K562 (cell line): ENCODE measurements around the gene S100A3. TPM values are rescaled to one million over a fixed set of nuclear protein-coding genes. Genes with fewer than 3 reads are reported as not detected.

Experiments used
- ARNT ChIP-seq, 2 experiments: fragments of 450-650 bp; IDR thresholded peaks; 2 replicates each; pipeline ENCODE4 v1.6.1; 2016; ENCODE audit warnings: mild to moderate bottlenecking in 1 of 2
- HDAC6 ChIP-seq: IDR thresholded peaks from 2 replicates; pipeline ENCODE4 v1.6.1; 2012; ENCODE audit warnings: low read depth, mild to moderate bottlenecking, control low read depth, inconsistent platforms, low read length, moderate library complexity
- KDM4B ChIP-seq, 2 experiments: fragments of 450-650 bp in 1 of 2; sonication (generic) in 1 of 2; IDR thresholded peaks; 2 replicates each; pipeline ENCODE4 v1.6.1; 2016 to 2017; ENCODE audit warnings: borderline replicate concordance in 2 of 2, antibody characterized with exemption in 1 of 2, low read depth in 1 of 2, mild to moderate bottlenecking in 1 of 2
- KLF13 ChIP-seq: fragments of 450-650 bp; IDR thresholded peaks from 2 replicates; pipeline ENCODE4 v1.6.1; 2016; ENCODE audit warnings: missing genetic modification characterization, low read depth, mild to moderate bottlenecking, missing compliant biosample characterization, moderate library complexity, borderline replicate concordance
- MECOM ChIP-seq: fragments of 250-450 bp; sonication (Bioruptor Pico); IDR thresholded peaks from 2 replicates; pipeline ENCODE4 v1.8.0; 2022; ENCODE audit warnings: inconsistent platforms
- ZBTB9 ChIP-seq: fragments of 450-650 bp; formaldehyde crosslinking; IDR thresholded peaks from 2 replicates; pipeline ENCODE4 v1.4.0; 2020; ENCODE audit warnings: mild to moderate bottlenecking, moderate library complexity
- ZKSCAN8 ChIP-seq: fragments of 200-800 bp; sonication (Bioruptor generic); IDR thresholded peaks from 2 replicates; pipeline ENCODE4 v1.6.1; 2016; ENCODE audit warnings: missing genetic modification characterization, missing compliant biosample characterization
- ZNF121 ChIP-seq: sonication (generic); formaldehyde crosslinking; conservative IDR thresholded peaks from 2 replicates; pipeline ENCODE4 v1.8.0; 2022; ENCODE audit warnings: missing genetic modification reagents
- polyA plus RNA-seq, 8 experiments: library from polyadenylated mRNA; depleted of rRNA in 4 of 8; stranded (reverse) in 5 of 8; unstranded in 3 of 8; fragments of >200 nt; fragmentation: Nextera tagmentation in 2 of 8; fragmentation: Illumina TruSeq in 1 of 8; extraction: Ambion mirVana in 2 of 8; extraction: Trizol in 1 of 8; gene quantifications; 2 replicates each; pipeline versions ENCODE4 v1.2.1 to v1.2.3, GENCODE V29; 2011 to 2014; ENCODE audit warnings: inconsistent platforms in 1 of 8, missing spikeins in 1 of 8
- total RNA-seq, 7 experiments: library from RNA; depleted of rRNA in 6 of 7; stranded (reverse); fragments of >200 nt in 6 of 7; fragmentation: Illumina TruSeq in 2 of 7; extraction: Trizol in 2 of 7; gene quantifications; 2 replicates each; pipeline versions ENCODE4 v1.2.1 to v1.2.3, GENCODE V29; 2011 to 2021; ENCODE audit warnings: low replicate concordance in 1 of 7
- TF ChIP-seq, protein P1 (sequence below): IDR thresholded peaks from 2 replicates; pipeline ENCODE4 v1.6.1; 2011; ENCODE audit warnings: borderline replicate concordance, low read depth, mild to moderate bottlenecking, moderate library complexity, low read length; ENCODE audit not compliant: insufficient read depth, poor library complexity, severe bottlenecking
- TF ChIP-seq, protein P2 (sequence below): sonication (generic); formaldehyde crosslinking; IDR thresholded peaks from 2 replicates; pipeline ENCODE4 v1.8.1; 2023; ENCODE audit warnings: mild to moderate bottlenecking, missing genetic modification reagents
- TF ChIP-seq, protein P3 (sequence below): fragments of 450-650 bp; formaldehyde crosslinking; IDR thresholded peaks from 2 replicates; pipeline ENCODE4 v1.4.0; 2022; ENCODE audit warnings: missing genetic modification characterization
- TF ChIP-seq, protein P4 (sequence below): fragments of 250-450 bp; sonication (Bioruptor Pico); IDR thresholded peaks from 2 replicates; pipeline ENCODE4 v1.4.0; 2020; ENCODE audit warnings: mild to moderate bottlenecking, moderate library complexity
- TF ChIP-seq, protein P5 (sequence below): fragments of 450-650 bp; IDR thresholded peaks from 2 replicates; pipeline ENCODE4 v1.6.1; 2016

S100A3 gene
- total and polyA plus RNA-seq, 9 of the 15 experiments (the other 6 are each of a cell fraction or from before 2014, with no cell fraction given): 0.08 to 1.7 (median 0.18) TPM; not detected in 4

- TF ChIP-seq KLF13 (tag) (peak; percentile 50; the same call in 1 of the 2 replicates), ZNF121 (CRISPR knock-in tag) (no peak), HDAC6 (no peak), KDM4B (IDR thresholded peaks at IDR 0.05; ENCODE audit: borderline replicate concordance in 2 of 2, low read depth in 1 of 2) (0 out of 4 replicates have a peak, but pooled peaks of 1 of the 2 experiments have one; percentile 64), ZKSCAN8 (peak; percentile 74; the same call in 1 of the 2 replicates), ARNT (IDR thresholded peaks at IDR 0.05) (peak; percentile 33 to 38; a peak in 1 of 4 replicates), MECOM (CRISPR knock-in tag) (no peak), ZBTB9 (CRISPR knock-in tag) (peak; percentile 44)
- TF ChIP-seq, protein P1, sequence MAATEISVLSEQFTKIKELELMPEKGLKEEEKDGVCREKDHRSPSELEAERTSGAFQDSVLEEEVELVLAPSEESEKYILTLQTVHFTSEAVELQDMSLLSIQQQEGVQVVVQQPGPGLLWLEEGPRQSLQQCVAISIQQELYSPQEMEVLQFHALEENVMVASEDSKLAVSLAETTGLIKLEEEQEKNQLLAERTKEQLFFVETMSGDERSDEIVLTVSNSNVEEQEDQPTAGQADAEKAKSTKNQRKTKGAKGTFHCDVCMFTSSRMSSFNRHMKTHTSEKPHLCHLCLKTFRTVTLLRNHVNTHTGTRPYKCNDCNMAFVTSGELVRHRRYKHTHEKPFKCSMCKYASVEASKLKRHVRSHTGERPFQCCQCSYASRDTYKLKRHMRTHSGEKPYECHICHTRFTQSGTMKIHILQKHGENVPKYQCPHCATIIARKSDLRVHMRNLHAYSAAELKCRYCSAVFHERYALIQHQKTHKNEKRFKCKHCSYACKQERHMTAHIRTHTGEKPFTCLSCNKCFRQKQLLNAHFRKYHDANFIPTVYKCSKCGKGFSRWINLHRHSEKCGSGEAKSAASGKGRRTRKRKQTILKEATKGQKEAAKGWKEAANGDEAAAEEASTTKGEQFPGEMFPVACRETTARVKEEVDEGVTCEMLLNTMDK: no peak
- TF ChIP-seq, protein P2, sequence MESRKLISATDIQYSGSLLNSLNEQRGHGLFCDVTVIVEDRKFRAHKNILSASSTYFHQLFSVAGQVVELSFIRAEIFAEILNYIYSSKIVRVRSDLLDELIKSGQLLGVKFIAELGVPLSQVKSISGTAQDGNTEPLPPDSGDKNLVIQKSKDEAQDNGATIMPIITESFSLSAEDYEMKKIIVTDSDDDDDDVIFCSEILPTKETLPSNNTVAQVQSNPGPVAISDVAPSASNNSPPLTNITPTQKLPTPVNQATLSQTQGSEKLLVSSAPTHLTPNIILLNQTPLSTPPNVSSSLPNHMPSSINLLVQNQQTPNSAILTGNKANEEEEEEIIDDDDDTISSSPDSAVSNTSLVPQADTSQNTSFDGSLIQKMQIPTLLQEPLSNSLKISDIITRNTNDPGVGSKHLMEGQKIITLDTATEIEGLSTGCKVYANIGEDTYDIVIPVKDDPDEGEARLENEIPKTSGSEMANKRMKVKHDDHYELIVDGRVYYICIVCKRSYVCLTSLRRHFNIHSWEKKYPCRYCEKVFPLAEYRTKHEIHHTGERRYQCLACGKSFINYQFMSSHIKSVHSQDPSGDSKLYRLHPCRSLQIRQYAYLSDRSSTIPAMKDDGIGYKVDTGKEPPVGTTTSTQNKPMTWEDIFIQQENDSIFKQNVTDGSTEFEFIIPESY: no peak
- TF ChIP-seq, protein P3, sequence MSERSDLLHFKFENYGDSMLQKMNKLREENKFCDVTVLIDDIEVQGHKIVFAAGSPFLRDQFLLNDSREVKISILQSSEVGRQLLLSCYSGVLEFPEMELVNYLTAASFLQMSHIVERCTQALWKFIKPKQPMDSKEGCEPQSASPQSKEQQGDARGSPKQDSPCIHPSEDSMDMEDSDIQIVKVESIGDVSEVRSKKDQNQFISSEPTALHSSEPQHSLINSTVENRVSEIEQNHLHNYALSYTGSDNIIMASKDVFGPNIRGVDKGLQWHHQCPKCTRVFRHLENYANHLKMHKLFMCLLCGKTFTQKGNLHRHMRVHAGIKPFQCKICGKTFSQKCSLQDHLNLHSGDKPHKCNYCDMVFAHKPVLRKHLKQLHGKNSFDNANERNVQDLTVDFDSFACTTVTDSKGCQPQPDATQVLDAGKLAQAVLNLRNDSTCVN (CRISPR knock-in tag): peak; percentile 28; the same call in 1 of the 2 replicates
- TF ChIP-seq, protein P4, sequence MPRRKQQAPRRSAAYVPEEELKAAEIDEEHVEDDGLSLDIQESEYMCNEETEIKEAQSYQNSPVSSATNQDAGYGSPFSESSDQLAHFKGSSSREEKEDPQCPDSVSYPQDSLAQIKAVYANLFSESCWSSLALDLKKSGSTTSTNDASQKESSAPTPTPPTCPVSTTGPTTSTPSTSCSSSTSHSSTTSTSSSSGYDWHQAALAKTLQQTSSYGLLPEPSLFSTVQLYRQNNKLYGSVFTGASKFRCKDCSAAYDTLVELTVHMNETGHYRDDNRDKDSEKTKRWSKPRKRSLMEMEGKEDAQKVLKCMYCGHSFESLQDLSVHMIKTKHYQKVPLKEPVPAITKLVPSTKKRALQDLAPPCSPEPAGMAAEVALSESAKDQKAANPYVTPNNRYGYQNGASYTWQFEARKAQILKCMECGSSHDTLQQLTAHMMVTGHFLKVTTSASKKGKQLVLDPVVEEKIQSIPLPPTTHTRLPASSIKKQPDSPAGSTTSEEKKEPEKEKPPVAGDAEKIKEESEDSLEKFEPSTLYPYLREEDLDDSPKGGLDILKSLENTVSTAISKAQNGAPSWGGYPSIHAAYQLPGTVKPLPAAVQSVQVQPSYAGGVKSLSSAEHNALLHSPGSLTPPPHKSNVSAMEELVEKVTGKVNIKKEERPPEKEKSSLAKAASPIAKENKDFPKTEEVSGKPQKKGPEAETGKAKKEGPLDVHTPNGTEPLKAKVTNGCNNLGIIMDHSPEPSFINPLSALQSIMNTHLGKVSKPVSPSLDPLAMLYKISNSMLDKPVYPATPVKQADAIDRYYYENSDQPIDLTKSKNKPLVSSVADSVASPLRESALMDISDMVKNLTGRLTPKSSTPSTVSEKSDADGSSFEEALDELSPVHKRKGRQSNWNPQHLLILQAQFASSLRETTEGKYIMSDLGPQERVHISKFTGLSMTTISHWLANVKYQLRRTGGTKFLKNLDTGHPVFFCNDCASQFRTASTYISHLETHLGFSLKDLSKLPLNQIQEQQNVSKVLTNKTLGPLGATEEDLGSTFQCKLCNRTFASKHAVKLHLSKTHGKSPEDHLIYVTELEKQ (CRISPR knock-in tag): no peak
- TF ChIP-seq, protein P5, sequence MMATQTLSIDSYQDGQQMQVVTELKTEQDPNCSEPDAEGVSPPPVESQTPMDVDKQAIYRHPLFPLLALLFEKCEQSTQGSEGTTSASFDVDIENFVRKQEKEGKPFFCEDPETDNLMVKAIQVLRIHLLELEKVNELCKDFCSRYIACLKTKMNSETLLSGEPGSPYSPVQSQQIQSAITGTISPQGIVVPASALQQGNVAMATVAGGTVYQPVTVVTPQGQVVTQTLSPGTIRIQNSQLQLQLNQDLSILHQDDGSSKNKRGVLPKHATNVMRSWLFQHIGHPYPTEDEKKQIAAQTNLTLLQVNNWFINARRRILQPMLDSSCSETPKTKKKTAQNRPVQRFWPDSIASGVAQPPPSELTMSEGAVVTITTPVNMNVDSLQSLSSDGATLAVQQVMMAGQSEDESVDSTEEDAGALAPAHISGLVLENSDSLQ: 0 out of 2 replicates have a peak, but pooled peaks have one; percentile 25
Measured at GRCh38 chr1:153566414-153567371, 17.6 kb upstream of the S100A3 start (continued).
